HL-60 (cell line): Measurements from ENCODE around the gene KCNH1.

Experiments
- DNase-seq, 2 experiments: peaks; one replicate each; pipeline ENCODE4 v3.0.0-alpha.2; 2010 to 2020; ENCODE audit warnings: low read depth in 1 of 2, low spot score in 1 of 2
- H3K27ac ChIP-seq: fragments of 250-450 bp; sonication (Bioruptor Pico); replicated peaks from 2 replicates; pipeline ENCODE4 v1.5.1; 2020; ENCODE audit warnings: mild to moderate bottlenecking, moderate library complexity
- H3K27me3 ChIP-seq: fragments of 250-450 bp; sonication (Bioruptor Pico); 2 replicates; pipeline ENCODE4 v1.5.1; 2021; ENCODE audit warnings: mild to moderate bottlenecking, moderate library complexity; ENCODE audit not compliant: insufficient read depth, poor library complexity, severe bottlenecking
- H3K4me3 ChIP-seq: replicated peaks from 2 replicates; pipeline ENCODE4 v1.5.1; 2011; ENCODE audit warnings: mild to moderate bottlenecking, control low read depth, low read length; ENCODE audit not compliant: insufficient read depth
- CTCF ChIP-seq: IDR thresholded peaks from one replicate; pipeline ENCODE4 v1.5.1; 2011; ENCODE audit warnings: low read length, control low read depth, inconsistent platforms; ENCODE audit not compliant: insufficient read depth
- GABPA ChIP-seq: IDR thresholded peaks from 2 replicates; pipeline ENCODE4 v1.6.1; 2012; ENCODE audit warnings: low read depth
- POLR2AphosphoS5 ChIP-seq: IDR thresholded peaks from 2 replicates; pipeline ENCODE4 v1.6.1; 2012; ENCODE audit warnings: low read depth
- SPI1 ChIP-seq: IDR thresholded peaks from 2 replicates; pipeline ENCODE4 v1.6.1; 2012; ENCODE audit warnings: low read depth, mild to moderate bottlenecking, borderline replicate concordance
- TF ChIP-seq, protein P1 (sequence below): IDR thresholded peaks from 2 replicates; pipeline ENCODE4 v1.6.1; 2012; ENCODE audit warnings: low read depth; ENCODE audit not compliant: insufficient replicate concordance

The KCNH1 gene

DNA sequence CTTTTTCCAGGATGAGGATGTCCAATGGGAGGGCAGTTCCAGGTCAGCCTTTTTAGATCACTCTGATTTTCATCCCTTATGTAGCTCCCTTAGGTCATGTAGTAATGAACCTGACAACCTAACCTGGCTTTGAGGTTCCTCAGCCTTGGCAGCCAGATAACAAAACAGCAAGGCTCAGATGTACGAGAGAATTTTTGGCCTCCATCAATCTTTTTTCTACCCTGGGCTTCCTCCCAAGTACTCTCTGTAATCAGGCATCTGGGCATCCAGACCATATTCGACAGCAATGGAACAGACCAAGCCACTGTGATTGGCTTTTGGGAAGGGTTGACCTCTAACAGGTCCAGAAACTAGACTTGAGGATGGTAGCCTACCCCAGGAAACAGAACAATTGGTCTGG, 38.6 kb downstream of the KCNH1 start:
- Histone ChIP-seq H3K27me3 (no peaks in the 10 kb centered on the region), H3K27ac (no peak overlapping the region)

DNA sequence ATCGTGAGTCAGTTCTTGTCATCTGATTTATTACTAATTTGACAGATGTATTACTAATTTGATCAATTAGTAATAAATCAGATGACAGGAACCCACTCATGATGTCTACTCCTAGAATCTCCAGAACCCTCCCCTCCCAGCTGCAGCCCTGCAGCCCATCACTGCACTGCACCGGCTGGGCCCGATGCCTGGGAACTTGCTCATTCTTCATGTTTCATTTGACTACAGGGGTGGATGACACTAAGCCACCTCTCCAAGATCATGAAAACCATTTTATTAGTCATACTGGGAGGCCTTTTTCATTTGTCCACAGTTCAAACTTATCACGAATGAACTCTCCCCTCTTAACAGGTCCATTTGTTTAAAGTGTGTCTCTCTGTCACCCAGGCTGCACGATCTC, 41.0 kb downstream of the KCNH1 start:
- no peak overlapping the region for H3K4me3 ChIP-seq
- TF ChIP-seq GABPA (no peak), CTCF (no peak), SPI1 (no peak)
- no peaks in the 10 kb centered on the region for H3K27me3 ChIP-seq
- H3K27ac ChIP-seq, result no peak overlapping the region
- DNase-seq, result no peak

More for the DNA sequence above, 38.6 kb downstream of the KCNH1 start:
- TF ChIP-seq GABPA (no peak), SPI1 (no peak), CTCF (no peak), POLR2AphosphoS5 (no peak)
- TF ChIP-seq, protein P1, sequence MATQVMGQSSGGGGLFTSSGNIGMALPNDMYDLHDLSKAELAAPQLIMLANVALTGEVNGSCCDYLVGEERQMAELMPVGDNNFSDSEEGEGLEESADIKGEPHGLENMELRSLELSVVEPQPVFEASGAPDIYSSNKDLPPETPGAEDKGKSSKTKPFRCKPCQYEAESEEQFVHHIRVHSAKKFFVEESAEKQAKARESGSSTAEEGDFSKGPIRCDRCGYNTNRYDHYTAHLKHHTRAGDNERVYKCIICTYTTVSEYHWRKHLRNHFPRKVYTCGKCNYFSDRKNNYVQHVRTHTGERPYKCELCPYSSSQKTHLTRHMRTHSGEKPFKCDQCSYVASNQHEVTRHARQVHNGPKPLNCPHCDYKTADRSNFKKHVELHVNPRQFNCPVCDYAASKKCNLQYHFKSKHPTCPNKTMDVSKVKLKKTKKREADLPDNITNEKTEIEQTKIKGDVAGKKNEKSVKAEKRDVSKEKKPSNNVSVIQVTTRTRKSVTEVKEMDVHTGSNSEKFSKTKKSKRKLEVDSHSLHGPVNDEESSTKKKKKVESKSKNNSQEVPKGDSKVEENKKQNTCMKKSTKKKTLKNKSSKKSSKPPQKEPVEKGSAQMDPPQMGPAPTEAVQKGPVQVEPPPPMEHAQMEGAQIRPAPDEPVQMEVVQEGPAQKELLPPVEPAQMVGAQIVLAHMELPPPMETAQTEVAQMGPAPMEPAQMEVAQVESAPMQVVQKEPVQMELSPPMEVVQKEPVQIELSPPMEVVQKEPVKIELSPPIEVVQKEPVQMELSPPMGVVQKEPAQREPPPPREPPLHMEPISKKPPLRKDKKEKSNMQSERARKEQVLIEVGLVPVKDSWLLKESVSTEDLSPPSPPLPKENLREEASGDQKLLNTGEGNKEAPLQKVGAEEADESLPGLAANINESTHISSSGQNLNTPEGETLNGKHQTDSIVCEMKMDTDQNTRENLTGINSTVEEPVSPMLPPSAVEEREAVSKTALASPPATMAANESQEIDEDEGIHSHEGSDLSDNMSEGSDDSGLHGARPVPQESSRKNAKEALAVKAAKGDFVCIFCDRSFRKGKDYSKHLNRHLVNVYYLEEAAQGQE, result no peak
- DNase-seq, result no peak
- H3K4me3 ChIP-seq, result no peak overlapping the region

- no peaks in the 10 kb centered on the region for H3K27me3 ChIP-seq
- no peak overlapping the region for H3K27ac ChIP-seq
- TF ChIP-seq GABPA (no peak), SPI1 (no peak), CTCF (no peak), POLR2AphosphoS5 (no peak)
- TF ChIP-seq, protein P1, result no peak
- no peak overlapping the region for H3K4me3 ChIP-seq
- DNase-seq, result no peak
Observed at GRCh38 chr1:211091867-211092266, 42.1 kb downstream of the KCNH1 start.

DNA sequence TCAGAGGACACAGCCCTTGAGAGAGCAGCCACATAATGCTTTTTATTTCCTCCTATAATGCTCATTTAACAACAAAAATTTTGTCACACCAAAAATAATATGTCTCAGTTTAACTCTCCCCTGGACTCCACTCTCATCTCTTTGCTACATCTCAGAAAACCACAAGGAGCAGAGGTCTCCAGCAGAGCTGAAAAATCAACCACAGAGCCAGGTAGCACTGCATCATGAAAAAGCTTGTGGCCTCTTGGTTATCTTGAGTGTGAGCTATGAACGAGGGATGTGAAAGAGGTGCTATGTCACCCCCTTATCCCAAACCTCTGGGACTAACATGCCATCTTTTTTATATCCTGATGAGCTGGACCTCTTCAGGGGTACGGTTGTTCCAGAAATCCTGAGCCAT, 44.4 kb downstream of the KCNH1 start:
- Histone ChIP-seq H3K4me3 (no peak overlapping the region), H3K27ac (no peak overlapping the region), H3K27me3 (no peaks in the 10 kb centered on the region)
- TF ChIP-seq SPI1 (no peak), POLR2AphosphoS5 (no peak), CTCF (no peak), GABPA (no peak)
- TF ChIP-seq, protein P1, result no peak
- no peak for DNase-seq
